GM19438 (cell line): Measurements from ENCODE around the gene SLC5A3.

Experiments used
- ATAC-seq: cut with Tn5 transposase; IDR thresholded peaks from one replicate; pipeline ENCODE4 v1.9.1; 2021; ENCODE audit warnings: low read depth; ENCODE audit not compliant: unreplicated experiment

SLC5A3 gene

DNA sequence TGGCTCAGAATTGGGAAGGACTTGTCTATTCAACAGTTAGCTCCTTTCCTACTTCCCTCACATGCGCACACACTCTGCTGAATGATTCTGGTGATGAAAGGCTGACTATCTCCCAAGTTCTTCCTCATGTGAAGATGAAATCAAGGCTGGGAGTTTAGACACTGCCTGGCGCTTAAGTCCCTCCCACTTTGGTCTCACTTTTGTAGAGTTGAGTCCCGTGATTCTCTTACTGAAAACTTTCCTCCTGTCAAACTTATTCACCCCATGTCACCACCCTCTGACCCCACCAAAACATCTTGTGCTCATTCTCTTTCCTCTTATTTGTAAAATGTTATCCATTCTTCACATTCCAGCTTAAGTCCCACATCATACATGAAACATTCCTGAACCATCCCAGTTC, 8.4 kb upstream of the SLC5A3 start:
- no peak for ATAC-seq

DNA sequence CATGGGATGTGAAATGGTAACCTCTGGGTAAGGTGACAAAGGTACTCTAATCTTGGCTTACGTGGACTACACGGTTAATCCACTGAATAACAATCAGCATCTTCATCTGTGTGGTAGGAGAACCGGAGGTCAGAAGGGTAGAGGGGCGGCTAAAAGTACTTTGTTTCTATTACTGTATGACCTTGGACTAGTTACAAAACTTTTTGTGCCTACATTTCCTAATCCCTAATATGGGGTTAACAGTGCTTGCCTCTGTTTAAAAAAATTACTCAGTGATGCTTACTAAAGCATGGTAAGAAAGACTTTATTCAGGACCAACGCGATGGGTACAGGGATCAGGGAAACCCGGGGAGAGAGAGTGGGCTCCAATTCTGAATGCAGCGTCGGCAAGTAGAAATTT, 1.7 kb upstream of the SLC5A3 start:
- no peak for ATAC-seq

DNA sequence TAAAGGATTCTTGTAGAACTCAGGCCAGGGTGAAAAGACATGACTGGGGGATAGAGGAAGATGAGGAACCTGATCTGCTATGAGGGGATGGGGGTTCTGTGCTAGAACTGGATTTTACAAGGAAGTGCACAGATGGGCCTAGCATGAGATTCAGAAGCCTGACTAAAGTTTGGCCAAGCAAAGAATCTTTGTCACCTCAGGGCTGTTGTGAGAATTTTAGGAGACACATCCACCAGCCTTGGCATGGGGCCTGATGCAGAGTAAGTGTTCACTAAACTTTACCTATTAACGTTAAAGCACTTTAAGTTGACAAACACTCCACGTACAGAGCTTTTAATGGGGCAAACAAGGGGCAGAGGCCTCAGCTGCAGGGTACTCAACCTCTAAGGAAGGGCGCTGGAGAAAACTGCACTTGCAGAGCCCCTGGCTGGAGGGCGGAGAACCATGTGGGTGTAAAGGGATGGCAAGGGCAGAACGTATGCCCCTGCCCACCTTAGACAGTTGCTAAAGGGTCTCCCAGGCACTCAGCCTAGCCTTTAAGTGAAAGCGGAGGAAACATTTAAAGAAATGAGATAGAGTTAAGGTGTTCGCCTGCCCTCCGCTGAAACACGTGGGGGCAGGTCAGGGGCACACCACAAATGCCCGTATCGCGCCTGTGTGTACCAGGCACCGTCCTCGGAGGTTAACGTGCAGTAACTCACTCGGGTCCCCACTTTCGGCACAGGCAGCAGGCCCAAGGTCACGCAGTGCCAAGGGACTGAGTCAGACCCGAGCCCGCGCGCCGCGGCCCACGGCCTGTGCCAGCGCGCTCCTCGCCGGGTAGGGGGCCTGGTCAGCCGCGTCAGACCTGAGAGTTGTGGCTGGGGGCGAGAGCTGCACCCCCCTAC, 990 bp upstream of the SLC5A3 start:
- ATAC-seq, result no peak

DNA sequence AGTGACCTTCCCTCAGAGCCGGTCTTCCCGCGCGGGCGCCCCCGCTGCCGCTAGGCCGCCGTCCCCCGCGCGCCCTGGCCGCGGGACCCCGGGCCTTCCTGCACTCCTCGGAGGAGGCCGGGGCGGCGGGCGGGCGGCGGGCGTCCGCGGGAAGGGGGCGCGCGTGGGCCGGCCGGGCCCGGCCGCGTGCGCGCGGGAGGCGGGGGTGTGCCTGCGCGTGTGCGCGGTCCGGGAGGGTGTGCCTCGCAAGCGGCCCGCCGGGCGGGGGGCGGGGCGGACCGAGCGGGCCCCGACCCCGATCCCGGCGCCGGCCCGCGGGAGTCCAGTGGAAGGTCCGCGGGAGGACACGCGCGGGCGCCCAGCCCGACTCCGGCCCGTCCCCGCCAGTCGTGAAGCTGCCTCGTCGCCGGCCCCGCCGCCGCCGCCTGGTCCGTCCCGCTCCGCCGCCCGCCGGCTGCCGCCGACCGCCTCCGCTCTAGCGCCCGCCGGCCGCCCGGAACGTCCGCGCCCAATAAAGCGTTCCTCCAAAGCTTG, 438 bp downstream of the SLC5A3 start:
- ATAC-seq, result peak; percentile 28

DNA sequence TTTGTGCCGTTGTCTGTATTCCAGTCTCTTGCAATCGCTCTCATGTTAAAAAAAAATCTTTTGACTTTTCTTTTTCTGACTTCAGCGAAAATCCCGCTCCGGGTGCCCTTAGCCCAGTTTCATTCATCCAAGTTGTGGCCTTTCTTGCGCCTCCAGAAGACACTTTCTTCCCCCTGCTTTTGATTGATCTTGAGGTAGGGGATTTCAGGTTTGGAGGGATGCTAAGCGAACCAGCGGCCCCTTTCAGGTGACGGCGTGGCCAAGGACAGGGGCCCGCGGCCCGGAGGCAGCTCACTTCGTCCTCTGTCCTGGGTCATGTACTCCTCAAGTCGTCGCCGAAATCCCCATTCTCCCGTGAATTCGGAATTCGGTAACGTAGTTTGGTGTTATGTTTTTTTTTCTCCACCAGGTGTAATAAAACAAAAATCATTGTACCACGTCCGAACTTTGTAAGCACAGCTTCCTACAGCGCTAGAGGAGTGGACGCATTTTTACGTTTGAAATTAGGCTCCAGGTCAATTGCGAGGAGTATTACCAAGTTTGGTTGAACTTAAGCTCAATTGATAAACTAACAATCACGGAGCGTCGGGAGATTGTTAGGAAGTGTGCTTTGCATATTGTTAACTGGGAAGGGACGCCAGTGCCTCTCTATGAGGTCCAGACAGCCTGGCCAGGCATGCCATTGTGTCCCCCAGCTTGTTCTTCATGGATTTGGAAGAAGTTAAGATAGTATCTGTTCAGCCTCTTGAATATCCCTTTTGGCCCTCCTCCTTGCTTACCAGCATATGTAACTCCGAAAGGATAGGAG, 1.1 kb downstream of the SLC5A3 start:
- no peak for ATAC-seq

DNA sequence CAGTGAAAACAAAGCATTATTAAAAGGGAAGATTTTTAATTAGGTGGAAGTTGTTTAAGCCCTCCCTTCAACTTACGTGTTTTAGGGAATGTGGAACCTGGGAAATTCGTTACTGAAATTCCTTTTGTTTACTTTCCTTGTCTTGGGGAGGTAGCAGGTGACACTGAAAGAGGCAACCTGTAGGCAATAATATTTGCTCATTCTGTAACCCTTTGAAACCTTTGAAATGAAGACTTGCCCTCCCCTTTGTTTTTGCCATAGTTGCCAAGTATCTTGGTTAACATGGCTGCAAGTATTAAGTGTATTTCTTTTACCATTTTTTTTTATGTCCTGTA, 1.7 kb downstream of the SLC5A3 start:
- no peak for ATAC-seq

DNA sequence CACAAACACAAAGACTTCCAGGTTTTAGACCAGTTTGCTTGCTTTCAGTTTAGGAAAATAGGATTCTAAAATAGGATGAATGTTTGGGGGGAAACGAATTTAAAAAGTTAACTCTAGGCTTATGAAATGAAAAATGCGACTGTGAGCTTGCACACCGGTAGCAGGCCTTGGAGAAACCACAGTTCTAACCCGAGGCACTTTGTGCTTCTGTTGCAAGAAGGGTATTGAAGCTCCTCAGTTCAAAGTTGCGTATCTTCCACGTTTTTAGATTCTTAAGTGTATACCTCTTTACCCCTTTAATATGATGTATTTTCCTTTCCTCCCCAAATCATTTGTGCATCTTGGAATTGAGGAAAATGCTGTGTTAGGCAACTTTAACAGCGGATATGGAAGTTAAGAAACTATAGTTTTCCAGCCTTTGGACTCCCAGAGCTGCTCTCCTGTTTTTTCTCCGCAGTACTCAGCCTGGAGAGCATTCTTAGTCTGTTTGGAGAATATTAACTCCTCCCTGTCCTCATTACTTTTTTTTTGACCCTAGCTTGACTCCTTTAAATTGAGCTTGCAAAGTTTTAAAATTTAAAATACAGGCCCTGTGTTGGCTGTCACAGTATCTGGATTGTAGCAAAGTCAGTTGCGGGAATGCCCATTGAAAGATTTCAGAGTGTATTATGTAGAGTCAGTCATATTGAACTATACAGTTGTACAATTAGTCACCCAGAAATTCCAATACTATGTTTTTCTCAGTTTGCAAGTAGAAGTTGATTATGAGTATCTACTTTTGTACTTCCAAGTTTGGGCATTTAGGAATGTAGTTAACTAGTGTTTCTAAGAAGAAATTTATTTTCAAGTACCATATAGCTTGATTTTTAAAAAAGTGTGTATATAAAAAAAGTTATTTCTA, 2.6 kb downstream of the SLC5A3 start:
- ATAC-seq, result no peak

DNA sequence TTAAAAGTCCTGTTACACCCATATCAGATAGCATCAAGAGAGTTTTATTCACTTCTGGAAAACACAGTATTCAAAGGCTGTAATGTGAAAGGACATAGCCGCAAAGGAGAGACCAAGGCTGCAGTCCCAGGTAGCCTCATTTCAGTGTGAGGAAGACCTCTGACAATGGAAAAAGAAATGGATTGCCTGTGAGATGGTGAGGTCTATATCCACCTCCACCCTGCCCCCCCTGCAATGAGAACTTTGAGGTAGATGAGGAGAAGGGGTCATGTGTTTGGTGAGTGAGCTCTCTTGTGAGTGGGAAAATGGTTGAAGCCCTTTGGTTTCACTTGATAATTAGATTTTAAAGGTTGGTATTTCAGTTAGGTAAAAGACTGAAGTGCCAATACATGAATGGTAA, 3.5 kb downstream of the SLC5A3 start:
- ATAC-seq, result no peak

DNA sequence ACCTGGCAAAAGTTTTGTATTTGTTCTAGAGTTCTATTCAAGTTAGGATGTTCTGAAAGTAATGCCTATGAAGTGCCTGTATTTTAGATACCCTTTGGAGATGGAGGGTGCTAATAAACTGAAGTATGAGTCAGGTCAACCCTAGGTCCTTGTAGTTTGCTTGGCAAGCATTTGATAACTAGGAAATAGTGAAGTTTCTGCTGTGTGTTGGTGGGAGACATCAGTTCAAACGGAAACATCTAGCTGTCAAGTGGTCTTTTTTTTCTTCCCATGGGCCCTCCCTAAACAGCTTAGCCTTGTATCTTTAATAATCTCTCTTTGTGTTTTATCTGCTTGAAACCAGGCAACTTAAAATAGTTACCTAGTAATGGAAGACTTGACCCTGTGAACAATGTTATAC, 4.5 kb downstream of the SLC5A3 start:
- no peak for ATAC-seq

DNA sequence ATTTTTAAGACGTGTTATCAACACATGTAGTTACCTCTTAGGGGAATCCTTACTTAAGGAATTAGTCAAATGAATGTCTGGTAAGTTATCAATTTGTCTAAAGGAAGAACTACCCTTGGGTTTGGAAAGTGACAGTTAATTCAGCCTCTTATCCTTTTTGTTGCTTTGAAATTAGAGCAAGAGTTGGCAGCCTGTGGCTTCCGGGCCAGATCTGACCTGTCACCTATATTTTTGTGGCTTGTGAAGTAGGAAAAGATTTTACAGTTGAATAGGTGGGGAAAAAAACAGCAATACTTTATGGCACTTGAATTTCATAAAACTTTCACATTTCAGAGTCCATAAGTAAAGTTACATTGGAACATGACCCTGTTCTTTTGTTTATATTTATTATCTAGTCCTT, 5.5 kb downstream of the SLC5A3 start:
- ATAC-seq, result no peak

DNA sequence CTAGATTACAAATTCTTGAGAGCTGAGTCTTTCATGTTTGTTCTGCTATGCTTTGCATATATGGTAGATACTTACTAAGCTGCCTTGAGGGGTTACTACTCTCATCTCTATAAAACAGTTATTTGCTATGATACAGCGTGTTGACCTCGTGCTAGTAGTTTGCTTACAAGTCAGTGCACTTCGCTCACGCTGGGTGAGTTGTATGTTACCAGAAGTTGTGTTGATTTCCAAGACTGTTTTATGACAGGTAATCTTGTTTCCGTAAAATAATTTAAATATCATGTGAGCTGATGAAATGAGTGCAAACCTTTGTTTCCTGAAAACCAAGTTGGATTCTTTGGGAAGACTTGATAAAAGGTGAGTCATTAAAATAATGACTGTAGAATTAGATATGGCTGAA, 7.3 kb downstream of the SLC5A3 start:
- no peak for ATAC-seq

DNA sequence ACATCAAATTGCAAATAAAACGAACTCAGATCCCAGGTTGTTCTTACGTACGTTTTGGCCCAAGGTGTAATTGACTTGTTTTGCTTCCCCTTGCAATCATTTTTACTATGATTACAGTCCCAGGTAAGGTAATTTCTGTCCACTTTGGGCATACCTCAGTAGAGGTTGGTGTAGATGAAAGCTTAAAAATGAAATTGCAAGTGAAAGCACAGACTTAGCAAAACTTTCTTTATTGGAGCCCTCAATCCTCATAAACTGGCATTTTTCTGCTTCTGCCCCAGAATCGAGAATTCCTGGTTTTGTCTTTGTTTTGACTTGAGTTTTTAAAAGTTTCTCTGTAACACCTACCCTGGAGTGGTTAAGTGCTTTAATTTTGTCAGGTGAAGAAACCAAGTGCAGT, 9.4 kb downstream of the SLC5A3 start:
- ATAC-seq, result no peak

DNA sequence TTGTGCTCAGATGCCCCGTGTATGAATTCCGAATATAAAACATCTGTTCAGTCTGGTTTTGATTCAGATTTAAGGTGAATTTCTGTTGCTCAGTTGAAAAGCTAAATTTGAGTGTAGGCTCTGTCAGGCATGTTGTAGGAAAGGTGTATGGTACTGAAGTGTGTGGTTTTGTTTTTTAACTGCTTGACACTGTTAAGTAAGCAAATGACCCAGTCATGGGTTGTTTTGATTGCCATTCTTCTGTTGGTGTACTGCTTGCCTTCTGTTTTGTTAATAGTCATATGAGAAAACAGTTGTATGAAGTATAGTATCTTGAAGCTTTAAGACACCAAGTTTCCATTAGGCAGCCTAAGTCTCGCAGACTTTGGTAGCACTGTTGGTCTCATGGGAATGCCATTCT, 10.0 kb downstream of the SLC5A3 start:
- no peak for ATAC-seq

DNA sequence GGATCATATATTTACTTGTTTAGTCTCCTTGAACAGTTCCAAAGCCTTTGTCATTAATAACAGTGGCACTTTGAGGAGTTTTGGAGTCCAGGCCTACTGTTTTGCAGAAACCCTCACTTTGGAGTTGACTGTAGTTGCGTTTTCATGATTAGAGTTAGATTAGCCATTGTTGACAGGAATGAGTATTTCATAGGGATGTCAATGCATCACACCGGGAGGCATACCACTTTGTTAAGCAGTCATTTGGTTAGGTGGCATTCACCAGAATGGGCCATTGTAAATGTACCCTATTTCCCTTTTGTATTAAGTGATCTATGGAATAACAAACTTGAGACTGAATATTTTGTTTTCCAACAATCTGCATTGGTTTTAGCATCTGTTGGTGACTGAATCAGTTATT, 11.8 kb downstream of the SLC5A3 start:
- ATAC-seq, result no peak

DNA sequence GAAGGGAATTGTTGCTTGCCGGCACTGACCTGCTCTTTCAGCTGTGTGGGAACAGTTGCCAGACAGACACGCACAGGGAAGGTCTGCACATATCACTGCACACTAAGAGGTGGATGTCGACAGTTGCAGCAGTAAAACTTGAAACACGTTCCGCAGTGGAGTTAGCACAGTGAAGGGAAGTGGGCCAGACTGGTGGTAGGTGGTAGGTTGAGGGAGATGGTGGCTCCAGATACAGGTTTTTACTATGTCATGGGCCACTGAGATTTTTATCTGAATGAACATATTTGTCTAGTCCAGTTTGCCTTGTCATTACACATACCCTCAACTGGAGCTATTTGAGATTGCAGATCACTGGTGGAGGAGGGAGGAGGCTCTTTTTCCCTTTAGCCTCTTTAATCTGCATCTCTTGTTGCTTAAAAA, 13.5 kb downstream of the SLC5A3 start:
- no peak for ATAC-seq

DNA sequence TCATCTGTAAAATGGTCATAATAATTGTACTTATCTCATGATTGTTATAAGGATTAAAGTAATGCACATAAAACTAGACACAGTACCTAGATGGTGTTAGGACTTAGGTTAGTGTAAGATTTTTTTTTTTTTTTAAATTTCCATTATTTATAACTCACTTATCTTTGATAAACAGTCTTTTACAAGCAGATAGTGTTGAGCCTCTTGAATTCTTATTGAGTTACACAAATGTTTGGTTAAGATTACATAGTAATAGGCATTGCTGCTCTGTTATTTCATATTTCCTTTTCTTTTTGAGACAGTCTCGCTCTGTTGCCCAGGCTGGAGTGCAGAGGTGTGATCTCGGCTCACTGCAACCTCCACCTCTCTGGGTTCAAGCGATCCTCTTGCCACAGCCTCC, 15.4 kb downstream of the SLC5A3 start:
- no peak for ATAC-seq

DNA sequence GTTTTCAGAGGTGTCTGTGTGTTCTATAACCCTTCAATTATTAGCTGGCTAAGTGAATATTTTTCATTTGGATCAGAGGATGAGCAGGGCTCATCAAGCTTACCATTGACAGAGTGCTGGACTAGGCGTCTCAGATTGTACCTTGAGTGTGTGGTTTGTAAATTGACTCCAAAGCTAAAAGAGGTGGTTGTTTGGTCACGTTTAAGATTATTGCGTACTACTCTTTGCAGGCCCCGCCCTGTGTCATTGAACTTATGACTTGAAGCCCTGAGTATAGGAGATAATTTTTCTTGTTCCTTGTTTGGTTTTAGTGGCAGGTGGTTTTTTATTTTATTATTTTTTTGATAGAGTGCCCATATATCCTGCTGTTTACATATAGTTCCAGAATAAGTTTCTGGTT, 17.7 kb downstream of the SLC5A3 start:
- no peak for ATAC-seq

DNA sequence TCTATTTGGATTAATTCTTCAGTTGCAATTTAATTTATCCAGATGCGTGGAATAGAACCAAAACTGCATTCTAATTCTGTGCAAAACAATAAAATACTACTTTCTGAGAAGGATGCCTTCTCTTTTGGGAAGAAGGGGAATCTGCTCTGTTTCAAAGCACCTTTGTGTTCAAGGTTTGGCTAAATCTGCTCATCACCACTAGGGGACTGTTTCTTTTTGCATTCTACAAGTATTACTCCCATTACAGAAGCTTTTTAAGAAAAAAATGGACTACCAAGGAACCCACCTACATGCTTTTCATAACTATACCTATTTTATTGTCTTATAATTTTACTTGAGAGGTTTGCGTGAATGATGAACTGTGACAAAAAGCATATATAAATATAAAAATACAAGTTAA, 18.2 kb downstream of the SLC5A3 start:
- no peak for ATAC-seq

DNA sequence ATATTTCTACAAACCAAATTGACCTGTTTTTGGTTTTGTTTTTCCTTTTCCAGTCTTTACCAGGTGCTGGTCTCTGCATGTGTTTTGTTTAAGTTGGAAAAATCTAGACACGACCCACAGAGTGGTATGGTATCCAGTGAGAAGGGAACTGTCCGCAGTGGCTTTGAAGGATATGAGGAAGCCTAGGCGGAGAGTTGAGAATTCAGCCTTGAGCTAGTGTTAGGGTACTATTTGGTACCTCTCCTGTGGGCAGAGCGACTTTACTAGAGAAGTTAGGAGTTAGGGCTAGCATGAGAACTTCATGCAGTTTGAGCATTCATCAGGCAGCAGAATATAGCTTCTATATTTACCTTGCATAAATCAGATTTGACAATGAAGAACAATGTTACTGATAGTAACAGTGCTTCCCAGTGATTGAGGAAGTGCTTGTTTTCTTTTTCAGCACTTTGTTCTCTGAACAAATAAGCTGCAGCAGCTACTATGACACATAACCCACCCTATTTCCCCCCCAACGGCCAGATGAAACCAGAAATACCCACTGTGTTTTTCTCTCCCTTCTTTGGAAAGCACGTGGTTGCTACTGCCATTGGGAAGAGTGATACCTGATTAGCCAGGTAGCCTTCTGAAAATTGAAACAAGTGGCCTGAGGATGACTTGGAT, 19.0 kb downstream of the SLC5A3 start:
- no peak for ATAC-seq

DNA sequence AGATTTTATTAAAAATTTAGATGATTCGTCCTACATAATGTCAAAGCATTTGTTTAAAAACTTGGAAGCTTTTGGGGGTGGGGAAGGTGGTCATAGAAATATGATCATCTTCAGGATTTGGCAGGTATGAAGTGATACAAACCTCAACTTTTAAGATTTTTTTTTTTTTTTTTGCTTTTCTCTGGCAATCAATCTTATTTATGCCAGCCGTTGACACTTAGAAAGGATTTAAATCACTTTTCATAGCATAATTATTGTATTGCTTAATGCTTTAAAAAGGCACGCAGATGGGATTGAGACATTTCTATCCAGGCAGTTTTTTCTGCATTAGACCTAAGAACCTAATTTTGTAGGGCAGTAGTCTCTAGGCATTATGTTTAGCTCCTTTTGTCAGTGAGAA, 19.7 kb downstream of the SLC5A3 start:
- no peak for ATAC-seq
